ENCODE data around the gene PIK3R3.

Gene PIK3R3

DNA sequence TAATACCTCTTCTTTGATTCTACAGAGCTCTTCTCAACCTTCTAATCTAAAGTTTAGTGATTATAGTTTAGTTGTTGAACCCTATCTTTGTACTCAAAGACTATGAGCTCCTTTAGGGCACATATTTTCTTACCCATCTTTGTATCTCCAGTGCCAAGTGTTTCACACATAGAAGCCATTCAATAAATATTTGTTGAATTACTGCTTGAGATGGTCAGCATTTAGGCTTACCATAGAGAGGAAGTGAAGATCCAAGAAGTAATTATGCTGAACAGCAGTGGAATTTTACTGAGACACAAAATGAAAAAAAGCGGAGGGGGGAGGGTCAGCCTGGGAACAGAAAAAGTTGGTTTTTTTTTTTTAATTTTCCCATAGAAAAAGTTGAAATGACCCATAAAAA is 21.9 kb downstream of the PIK3R3 start:
- Histone ChIP-seq H4K8ac (ENCODE audit: low read length) (no peak overlapping the region), H3K79me1 (replicated peaks; ENCODE audit: low read length, poor library complexity, severe bottlenecking) (peaks cover 17% of the 10 kb centered on the region), H2BK15ac (ENCODE audit: low read depth, poor library complexity, severe bottlenecking) (no peak overlapping the region), H3K4me1 (ENCODE audit: control insufficient read depth, insufficient read depth, low read depth, low read length) (no peaks in the 10 kb centered on the region), H3K36me3 (ENCODE audit: control insufficient read depth in 1 of 2, insufficient read depth in 2 of 2, low read depth in 1 of 2, low read length in 2 of 2) (no peaks in the 10 kb centered on the region), H3K18ac (ENCODE audit: low read depth in 1 of 2, low read length in 2 of 2) (no peak overlapping the region), H3K9me3 (ENCODE audit: control insufficient read depth, low read length) (no peaks in the 10 kb centered on the region), H3K4me2 (ENCODE audit: low read length, poor library complexity, severe bottlenecking) (no peak overlapping the region), H2BK5ac (ENCODE audit: low read depth, low read length, poor library complexity, severe bottlenecking) (no peak overlapping the region), H3K4me3 (ENCODE audit: insufficient read depth in 1 of 2, low read depth in 1 of 2, low read length in 2 of 2) (no peak overlapping the region), H3K4ac (ENCODE audit: low read depth in 1 of 2, low read length in 2 of 2) (no peak overlapping the region), H3K9ac (ENCODE audit: low read length) (no peak overlapping the region), H2AFZ (ENCODE audit: low read depth, low read length) (no peak overlapping the region), H4K91ac (ENCODE audit: low read length) (no peak overlapping the region), H3K27me3 (ENCODE audit: control insufficient read depth in 1 of 2, insufficient read depth in 1 of 2, low read length in 2 of 2) (no peaks in the 10 kb centered on the region), H3K27ac (ENCODE audit: low read length, poor library complexity, severe bottlenecking) (no peak overlapping the region), H2BK12ac (ENCODE audit: low read length in 2 of 2) (no peak overlapping the region), H3K14ac (ENCODE audit: low read length in 2 of 2) (no peak overlapping the region), H2BK120ac (ENCODE audit: low read depth, low read length) (no peak overlapping the region), H3K23ac (ENCODE audit: low read length in 2 of 2) (no peak overlapping the region), H2AK5ac (ENCODE audit: low read length, severe bottlenecking) (no peak overlapping the region)
- peak; percentile 16 for DNase-seq
- WGBS: 100% methylated on average over 1 of the region's 1 CpG

DNA sequence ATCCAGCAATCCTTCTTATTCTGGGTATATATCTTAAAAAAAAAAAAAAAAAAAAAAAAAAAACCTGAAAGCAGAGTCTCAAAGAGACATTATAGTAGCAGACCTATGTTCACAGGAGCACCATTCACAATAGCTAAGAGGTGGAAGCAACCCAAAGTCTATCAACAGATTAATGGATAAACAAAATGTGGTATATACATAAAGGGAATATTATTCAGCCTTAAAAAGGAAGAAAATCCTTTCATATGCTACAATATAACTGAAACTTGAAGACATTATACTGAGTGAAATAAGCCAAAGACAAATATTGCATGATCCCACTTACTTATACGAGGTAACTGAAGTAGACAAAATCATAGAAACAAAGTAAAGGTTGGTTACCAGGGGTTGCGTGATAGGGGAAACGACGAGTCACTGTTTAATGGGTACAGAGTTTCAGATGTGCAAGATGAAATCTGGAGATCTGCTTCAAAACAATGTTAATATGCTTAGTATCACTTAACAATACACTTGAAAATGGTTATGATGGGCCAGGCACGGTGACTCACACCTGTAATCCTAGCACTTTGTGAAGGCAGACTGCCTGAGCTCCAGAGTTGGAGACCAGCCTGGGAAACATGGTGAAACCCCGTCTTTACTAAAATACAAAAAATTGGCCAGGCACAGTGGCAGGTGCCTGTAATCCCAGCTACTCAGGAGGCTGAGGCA is 29.5 kb downstream of the PIK3R3 start:
- 97% methylated on average over 2 of the region's 6 CpGs for WGBS
- Histone ChIP-seq H3K9ac (ENCODE audit: low read length) (no peak overlapping the region), H2AK5ac (ENCODE audit: low read length, severe bottlenecking) (no peak overlapping the region), H2AFZ (ENCODE audit: low read depth, low read length) (no peak overlapping the region), H3K23ac (ENCODE audit: low read length in 2 of 2) (no peak overlapping the region), H4K91ac (ENCODE audit: low read length) (no peak overlapping the region), H2BK120ac (ENCODE audit: low read depth, low read length) (no peak overlapping the region), H3K4me3 (ENCODE audit: insufficient read depth in 1 of 2, low read depth in 1 of 2, low read length in 2 of 2) (no peak overlapping the region), H4K8ac (ENCODE audit: low read length) (no peak overlapping the region), H2BK12ac (ENCODE audit: low read length in 2 of 2) (no peak overlapping the region), H2BK15ac (ENCODE audit: low read depth, poor library complexity, severe bottlenecking) (no peak overlapping the region), H2BK5ac (ENCODE audit: low read depth, low read length, poor library complexity, severe bottlenecking) (no peak overlapping the region), H3K27me3 (ENCODE audit: control insufficient read depth in 1 of 2, insufficient read depth in 1 of 2, low read length in 2 of 2) (no peaks in the 10 kb centered on the region), H3K27ac (ENCODE audit: low read length, poor library complexity, severe bottlenecking) (no peak overlapping the region), H3K4ac (ENCODE audit: low read depth in 1 of 2, low read length in 2 of 2) (no peak overlapping the region), H3K14ac (ENCODE audit: low read length in 2 of 2) (no peak overlapping the region), H3K9me3 (ENCODE audit: control insufficient read depth, low read length) (peaks cover 13% of the 10 kb centered on the region), H3K18ac (ENCODE audit: low read depth in 1 of 2, low read length in 2 of 2) (no peak overlapping the region), H3K79me1 (replicated peaks; ENCODE audit: low read length, poor library complexity, severe bottlenecking) (peaks cover 7% of the 10 kb centered on the region), H3K36me3 (ENCODE audit: control insufficient read depth in 1 of 2, insufficient read depth in 2 of 2, low read depth in 1 of 2, low read length in 2 of 2) (peaks cover 0 to 10% of the 10 kb centered on the region in 2 experiments), H3K4me1 (ENCODE audit: control insufficient read depth, insufficient read depth, low read depth, low read length) (no peaks in the 10 kb centered on the region), H3K4me2 (ENCODE audit: low read length, poor library complexity, severe bottlenecking) (no peak overlapping the region)
- no peak for DNase-seq

DNA sequence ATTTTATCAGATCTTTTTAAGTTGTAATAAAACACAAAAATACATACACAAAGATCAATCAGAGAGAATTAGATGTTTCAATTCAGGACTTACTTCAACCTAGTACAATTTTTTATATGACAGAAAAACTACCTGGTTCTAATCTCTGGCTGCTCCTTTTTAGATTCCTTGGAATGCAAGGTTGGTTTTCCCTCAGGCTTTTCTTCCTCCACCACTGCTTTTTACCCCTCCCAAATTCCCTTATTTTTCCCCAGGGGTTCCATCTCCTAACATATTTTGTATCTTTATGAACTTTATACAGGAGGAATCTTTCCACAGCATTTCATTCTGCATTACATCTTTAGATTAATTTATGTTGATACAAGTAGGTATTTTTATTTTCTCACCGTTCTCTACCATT is 33.2 kb downstream of the PIK3R3 start:
- Histone ChIP-seq H2BK120ac (ENCODE audit: low read depth, low read length) (no peak overlapping the region), H3K18ac (ENCODE audit: low read depth in 1 of 2, low read length in 2 of 2) (no peak overlapping the region), H3K4ac (ENCODE audit: low read depth in 1 of 2, low read length in 2 of 2) (no peak overlapping the region), H4K8ac (ENCODE audit: low read length) (no peak overlapping the region), H3K27ac (ENCODE audit: low read length, poor library complexity, severe bottlenecking) (no peak overlapping the region), H3K4me1 (ENCODE audit: control insufficient read depth, insufficient read depth, low read depth, low read length) (peaks cover 2% of the 10 kb centered on the region), H3K36me3 (ENCODE audit: control insufficient read depth in 1 of 2, insufficient read depth in 2 of 2, low read depth in 1 of 2, low read length in 2 of 2) (peaks cover 0 to 10% of the 10 kb centered on the region in 2 experiments), H3K79me1 (replicated peaks; ENCODE audit: low read length, poor library complexity, severe bottlenecking) (peaks cover 10% of the 10 kb centered on the region), H3K4me2 (ENCODE audit: low read length, poor library complexity, severe bottlenecking) (no peak overlapping the region), H3K27me3 (ENCODE audit: control insufficient read depth in 1 of 2, insufficient read depth in 1 of 2, low read length in 2 of 2) (no peaks in the 10 kb centered on the region), H4K91ac (ENCODE audit: low read length) (no peak overlapping the region), H2BK12ac (ENCODE audit: low read length in 2 of 2) (no peak overlapping the region), H3K4me3 (ENCODE audit: insufficient read depth in 1 of 2, low read depth in 1 of 2, low read length in 2 of 2) (no peak overlapping the region), H2BK15ac (ENCODE audit: low read depth, poor library complexity, severe bottlenecking) (no peak overlapping the region), H3K9me3 (ENCODE audit: control insufficient read depth, low read length) (peaks cover 13% of the 10 kb centered on the region), H3K14ac (ENCODE audit: low read length in 2 of 2) (no peak overlapping the region), H2AFZ (ENCODE audit: low read depth, low read length) (no peak overlapping the region), H2BK5ac (ENCODE audit: low read depth, low read length, poor library complexity, severe bottlenecking) (no peak overlapping the region), H3K23ac (ENCODE audit: low read length in 2 of 2) (no peak overlapping the region), H2AK5ac (ENCODE audit: low read length, severe bottlenecking) (no peak overlapping the region), H3K9ac (ENCODE audit: low read length) (no peak overlapping the region)
- DNase-seq: no peak
- no CpG with 5 or more reads among the region's 1 CpG for WGBS

DNA sequence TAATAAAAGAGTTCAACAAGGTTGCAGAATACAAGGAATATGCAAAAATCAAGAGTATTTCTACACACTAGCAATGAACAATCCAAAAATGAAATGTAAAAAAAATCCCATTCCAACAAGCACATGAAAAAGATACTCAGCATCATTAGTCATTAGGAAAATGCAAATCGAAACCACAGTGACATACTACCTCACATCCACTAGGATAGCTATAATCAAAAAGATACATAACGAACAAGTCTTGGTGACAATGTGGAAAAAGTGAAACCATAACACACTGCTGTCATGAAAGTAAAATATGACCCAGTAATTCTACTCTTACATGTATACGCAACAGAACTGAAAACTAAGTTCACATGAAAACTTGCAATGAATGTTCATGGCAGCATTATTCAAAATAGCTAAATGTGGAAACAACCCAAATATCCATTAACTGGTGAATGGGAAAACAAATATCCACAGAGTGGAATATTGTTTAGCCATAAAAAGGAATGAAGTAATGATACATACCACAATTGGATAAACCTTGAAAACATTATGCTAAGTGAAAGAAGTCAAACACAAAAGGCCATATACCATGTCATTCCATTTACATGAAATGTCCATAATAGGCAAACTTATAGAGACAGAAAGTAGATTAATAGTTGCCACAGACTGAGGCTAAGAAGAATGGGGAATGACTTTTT is 34.3 kb downstream of the PIK3R3 start:
- peaks cover 13% of the 10 kb centered on the region for H3K9me3 ChIP-seq (ENCODE audit: control insufficient read depth, low read length)
- H3K4me2 ChIP-seq (ENCODE audit: low read length, poor library complexity, severe bottlenecking): no peak overlapping the region
- no peak overlapping the region for H2BK5ac ChIP-seq (ENCODE audit: low read depth, low read length, poor library complexity, severe bottlenecking)
- no peaks in the 10 kb centered on the region for H3K27me3 ChIP-seq (ENCODE audit: control insufficient read depth in 1 of 2, insufficient read depth in 1 of 2, low read length in 2 of 2)
- H3K4ac ChIP-seq (ENCODE audit: low read depth in 1 of 2, low read length in 2 of 2): no peak overlapping the region
- no peak overlapping the region for H4K8ac ChIP-seq (ENCODE audit: low read length)
- no peak overlapping the region for H3K4me3 ChIP-seq (ENCODE audit: insufficient read depth in 1 of 2, low read depth in 1 of 2, low read length in 2 of 2)
- no peak overlapping the region for H3K23ac ChIP-seq (ENCODE audit: low read length in 2 of 2)
- H2AFZ ChIP-seq (ENCODE audit: low read depth, low read length): no peak overlapping the region
- no peak overlapping the region for H3K18ac ChIP-seq (ENCODE audit: low read depth in 1 of 2, low read length in 2 of 2)
- 96% methylated on average over 3 of the region's 3 CpGs for WGBS
- no peak overlapping the region for H2BK15ac ChIP-seq (ENCODE audit: low read depth, poor library complexity, severe bottlenecking)
- no peak overlapping the region for H2BK120ac ChIP-seq (ENCODE audit: low read depth, low read length)
- H2BK12ac ChIP-seq (ENCODE audit: low read length in 2 of 2): no peak overlapping the region
- DNase-seq: no peak
- peaks cover 0 to 5% of the 10 kb centered on the region in 2 experiments for H3K36me3 ChIP-seq (ENCODE audit: control insufficient read depth in 1 of 2, insufficient read depth in 2 of 2, low read depth in 1 of 2, low read length in 2 of 2)
- no peak overlapping the region for H3K27ac ChIP-seq (ENCODE audit: low read length, poor library complexity, severe bottlenecking)
- H3K9ac ChIP-seq (ENCODE audit: low read length): no peak overlapping the region
- no peak overlapping the region for H4K91ac ChIP-seq (ENCODE audit: low read length)
- H3K14ac ChIP-seq (ENCODE audit: low read length in 2 of 2): no peak overlapping the region
- H2AK5ac ChIP-seq (ENCODE audit: low read length, severe bottlenecking): no peak overlapping the region
- H3K4me1 ChIP-seq (ENCODE audit: control insufficient read depth, insufficient read depth, low read depth, low read length): peaks cover 2% of the 10 kb centered on the region
- H3K79me1 ChIP-seq (replicated peaks; ENCODE audit: low read length, poor library complexity, severe bottlenecking): peaks cover 12% of the 10 kb centered on the region

Data from mesenchymal stem cell (in vitro differentiated cells and primary cell).